Dendritic cell treated with granulocyte-macrophage colony-stimulating factor and Interleukin-4, amounts not matched to agents 40 ng/mL and 50 ng/mL, for 4 days (primary cell): ENCODE results near the gene GM2A.
"Not testable (repeated sequence)": the region's sequence is repeated elsewhere in the genome, so short reads cannot be mapped to it uniquely, and the experiment has no call there.

Experiments
- H3K27ac Mint-ChIP-seq: one replicate; pipeline ENCODE4 v1.8.0; 2022; ENCODE audit warnings: mild to moderate bottlenecking, mixed read lengths
- H3K27me3 Mint-ChIP-seq: one replicate; pipeline ENCODE4 v1.8.0; 2022; ENCODE audit warnings: mild to moderate bottlenecking, mixed read lengths
- H3K36me3 Mint-ChIP-seq: one replicate; pipeline ENCODE4 v1.8.0; 2022; ENCODE audit warnings: low read depth, mixed read lengths
- H3K4me1 Mint-ChIP-seq: one replicate; pipeline ENCODE4 v1.8.0; 2022; ENCODE audit warnings: low read depth, mixed read lengths
- H3K4me3 Mint-ChIP-seq: one replicate; pipeline ENCODE4 v1.8.0; 2022; ENCODE audit warnings: mild to moderate bottlenecking, moderate library complexity, mixed read lengths
- H3K9me3 Mint-ChIP-seq: one replicate; pipeline ENCODE4 v1.8.0; 2022; ENCODE audit warnings: mixed read lengths
- intact Hi-C: fragments of 100-400 bp; cut with micrococcal nuclease; formaldehyde crosslinking; loops from one replicate; pipeline ENCODE4 v1.15.0; 2022

Gene GM2A

DNA sequence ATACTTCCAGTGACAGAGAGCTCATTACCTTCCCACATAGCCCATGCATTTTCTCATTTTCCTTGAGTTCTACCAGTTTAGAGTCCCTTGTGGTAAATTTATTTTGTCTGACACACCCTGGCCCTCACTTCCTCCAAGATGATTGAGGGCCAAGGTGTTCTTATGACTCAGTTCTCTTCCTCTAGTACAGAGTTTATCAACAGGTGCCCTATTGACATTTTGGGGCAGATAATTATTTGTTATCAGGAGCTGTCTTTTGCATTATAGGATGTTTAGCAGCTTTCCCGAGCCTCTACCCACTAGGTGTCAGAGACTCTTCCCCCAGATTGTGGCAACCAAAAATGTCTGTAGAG is 43.5 kb downstream of the GM2A start:
- Mint-ChIP-seq H3K27ac (no peak overlapping the region), H3K4me1 (peaks cover 22% of the 10 kb centered on the region), H3K9me3 (peaks cover 4% of the 10 kb centered on the region), H3K27me3 (peaks cover 6% of the 10 kb centered on the region), H3K36me3 (no peaks in the 10 kb centered on the region), H3K4me3 (no peak overlapping the region)
- intact Hi-C loops: loop anchor here (5.0 kb wide), 1 partner anchor 54 kb away; no protein-coding TSS in a partner anchor

DNA sequence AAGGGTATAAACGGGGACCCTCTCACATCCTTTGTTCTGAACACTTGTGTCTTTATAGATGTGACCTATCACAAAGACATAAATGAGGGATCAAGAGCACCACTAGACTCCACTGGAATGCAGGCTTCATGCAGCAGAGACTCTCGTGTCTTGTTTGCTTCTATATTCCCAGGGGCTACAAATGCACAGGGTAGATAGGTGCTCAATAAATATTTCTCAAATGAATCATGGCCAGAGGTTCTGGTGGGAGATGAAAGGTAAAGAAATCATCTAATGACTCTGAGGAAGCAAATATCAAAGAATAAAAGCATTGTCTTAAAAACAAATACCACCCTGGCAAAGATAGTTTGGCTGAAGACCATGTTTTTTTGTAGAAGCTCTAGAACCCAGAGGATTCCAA is 44.0 kb downstream of the GM2A start:
- H3K36me3 Mint-ChIP-seq: no peaks in the 10 kb centered on the region
- no peaks in the 10 kb centered on the region for H3K9me3 Mint-ChIP-seq
- intact Hi-C loops: loop anchor here (5.0 kb wide), 1 partner anchor 55 kb away; no protein-coding TSS in a partner anchor
- H3K27me3 Mint-ChIP-seq: peaks cover 9% of the 10 kb centered on the region
- no peak overlapping the region for H3K27ac Mint-ChIP-seq
- peaks cover 22% of the 10 kb centered on the region for H3K4me1 Mint-ChIP-seq
- H3K4me3 Mint-ChIP-seq: no peak overlapping the region

DNA sequence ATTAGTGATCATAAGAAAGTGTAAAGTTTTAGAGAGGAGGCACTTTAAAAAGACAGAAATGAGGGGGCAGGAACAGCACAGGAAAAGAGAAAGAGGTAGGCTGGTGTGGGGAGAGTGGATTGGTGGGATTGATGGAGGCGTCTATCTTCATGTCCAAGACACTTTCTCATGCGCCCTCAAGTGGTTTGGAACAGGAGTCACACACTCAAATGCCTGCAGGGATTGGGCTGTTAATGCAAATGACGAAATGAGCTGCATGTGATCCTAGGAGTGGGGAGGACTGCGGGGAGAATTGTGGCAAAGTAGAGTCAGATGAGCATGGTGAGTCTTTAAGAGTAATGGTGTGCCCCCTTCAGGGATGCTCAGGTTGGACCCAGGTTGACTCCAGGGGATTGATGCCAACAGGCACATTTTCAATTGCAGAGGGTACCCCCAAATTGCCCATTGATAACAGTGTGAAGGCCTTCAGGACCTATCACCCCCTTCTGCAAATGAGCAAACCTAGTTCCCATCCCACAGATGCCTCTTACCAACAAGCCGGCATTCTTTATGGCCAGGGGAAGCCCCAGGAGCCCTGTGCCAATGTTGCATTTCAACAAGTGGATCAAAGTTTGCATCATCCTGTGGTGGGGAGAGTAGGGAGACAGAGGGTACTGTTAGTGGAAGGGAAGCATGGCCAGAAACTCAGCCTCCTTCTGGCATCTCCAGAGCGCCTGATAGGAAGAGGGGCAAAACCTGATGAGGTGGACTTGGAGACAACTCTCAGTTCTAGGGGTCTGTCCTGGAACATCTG is 45.3 kb downstream of the GM2A start:
- Mint-ChIP-seq H3K4me3 (no peak overlapping the region), H3K9me3 (no peaks in the 10 kb centered on the region), H3K36me3 (no peaks in the 10 kb centered on the region), H3K27me3 (peaks cover 15% of the 10 kb centered on the region), H3K4me1 (peaks cover 22% of the 10 kb centered on the region), H3K27ac (no peak overlapping the region)
- intact Hi-C loops: loop anchor here (5.0 kb wide), 1 partner anchor 56 kb away; no protein-coding TSS in a partner anchor

DNA sequence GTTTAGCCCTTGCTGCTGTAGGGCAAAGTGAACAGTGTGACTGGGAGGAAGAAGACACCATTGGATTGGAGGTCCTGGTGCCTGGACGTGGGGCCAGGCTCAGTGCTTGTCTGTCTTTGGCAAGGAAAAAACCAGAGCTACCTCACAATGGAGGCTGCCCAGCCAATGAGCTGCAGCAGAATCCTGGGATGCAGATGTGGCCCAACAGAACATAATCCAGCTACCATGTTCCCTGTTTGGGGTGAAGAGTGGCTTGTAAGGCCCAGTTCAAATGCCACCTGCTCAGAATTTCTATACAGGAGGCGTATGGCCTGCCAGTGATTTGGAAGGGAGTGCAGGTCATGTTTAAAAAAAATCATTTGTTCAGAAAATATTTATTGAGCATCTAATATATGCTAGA is 50.7 kb downstream of the GM2A start, which contains the start of gene SLC36A3:
SLC36A3 (minus strand) TSS at position 101 of the 400 bp plus-strand sequence. CDS start 412 bp downstream, outside the sequence.
- intact Hi-C loops: no loop called here
- H3K27me3 Mint-ChIP-seq: peaks cover 37% of the 10 kb centered on the region
- no peaks in the 10 kb centered on the region for H3K36me3 Mint-ChIP-seq
- H3K4me1 Mint-ChIP-seq: no peaks in the 10 kb centered on the region
- no peaks in the 10 kb centered on the region for H3K9me3 Mint-ChIP-seq
- no peak within 1 kb of the TSS for H3K4me3 Mint-ChIP-seq
- H3K27ac Mint-ChIP-seq: no peak within 1 kb of the TSS

DNA sequence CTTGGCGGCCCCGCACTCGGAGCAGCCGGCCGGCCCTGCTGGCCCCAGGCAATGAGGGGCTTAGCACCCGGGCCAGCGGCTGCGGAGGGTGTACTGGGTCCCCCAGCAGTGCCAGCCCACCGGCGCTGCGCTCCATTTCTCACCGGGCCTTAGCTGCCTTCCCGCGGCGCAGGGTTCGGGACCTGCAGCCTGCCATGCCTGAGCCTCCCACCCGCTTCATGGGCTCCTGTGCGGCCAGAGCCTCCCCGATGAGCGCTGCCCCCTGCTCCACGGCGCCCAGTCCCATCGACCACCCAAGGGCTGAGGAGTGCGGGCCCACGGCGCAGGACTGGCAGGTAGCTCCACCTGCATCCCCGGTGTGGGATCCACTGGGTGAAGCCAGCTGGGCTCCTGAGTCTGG is 56.3 kb downstream of the GM2A start:
- H3K27ac Mint-ChIP-seq, intact Hi-C loops, H3K4me1 Mint-ChIP-seq, H3K36me3 Mint-ChIP-seq, H3K4me3 Mint-ChIP-seq: not testable (repeated sequence)
- H3K27me3 Mint-ChIP-seq: peaks cover 24% of the 10 kb centered on the region
- H3K9me3 Mint-ChIP-seq: peaks cover 21% of the 10 kb centered on the region

DNA sequence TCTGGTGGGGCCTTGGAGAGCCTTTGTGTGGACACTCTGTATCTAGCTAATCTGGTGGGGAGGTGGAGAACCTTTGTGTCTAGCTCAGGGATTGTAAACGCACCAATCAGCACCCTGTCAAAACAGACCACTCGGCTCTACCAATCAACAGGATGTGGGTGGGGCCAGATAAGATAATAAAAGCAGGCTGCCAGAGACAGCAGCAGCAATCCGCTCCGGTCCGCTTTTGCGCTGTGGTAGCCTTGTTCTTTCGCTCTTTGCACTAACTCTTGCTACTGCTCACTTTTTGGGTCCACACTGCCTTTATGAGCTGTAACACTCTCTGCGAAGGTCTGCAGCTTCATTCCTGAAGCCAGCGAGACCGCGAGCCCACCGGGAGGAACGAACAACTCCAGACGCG is 56.8 kb downstream of the GM2A start:
- H3K9me3 Mint-ChIP-seq: peaks cover 21% of the 10 kb centered on the region
- H3K27me3 Mint-ChIP-seq: peaks cover 27% of the 10 kb centered on the region
- not testable (repeated sequence) for H3K4me1 Mint-ChIP-seq, H3K27ac Mint-ChIP-seq, H3K4me3 Mint-ChIP-seq, H3K36me3 Mint-ChIP-seq
- intact Hi-C loops: loop anchor here (10.0 kb wide), 1 partner anchor 195 kb away; no protein-coding TSS in a partner anchor

DNA sequence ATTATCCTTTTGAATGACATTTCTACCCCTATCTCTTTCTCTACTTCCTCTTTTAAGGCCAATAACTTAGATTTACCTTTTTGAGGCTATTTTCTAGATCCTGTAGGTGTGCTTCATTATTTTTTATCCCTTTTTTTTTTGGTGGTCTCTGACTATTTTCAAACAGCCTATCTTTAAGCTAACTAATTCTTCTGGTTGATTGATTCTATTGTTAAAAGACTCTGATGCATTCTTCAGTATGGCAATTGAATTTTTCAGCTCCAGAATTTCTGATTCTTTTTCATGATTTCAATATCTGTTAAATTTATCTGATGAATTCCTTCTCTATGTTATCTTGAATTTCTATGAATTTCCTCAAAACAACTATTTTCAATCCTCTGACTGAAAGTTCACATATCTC is 57.9 kb downstream of the GM2A start:
- Mint-ChIP-seq H3K36me3 (no peaks in the 10 kb centered on the region), H3K9me3 (peaks cover 21% of the 10 kb centered on the region), H3K4me3 (no peak overlapping the region), H3K27me3 (peaks cover 23% of the 10 kb centered on the region), H3K27ac (no peak overlapping the region), H3K4me1 (no peaks in the 10 kb centered on the region)
- intact Hi-C loops: loop anchor here (10.0 kb wide), 1 partner anchor 194 kb away; no protein-coding TSS in a partner anchor

DNA sequence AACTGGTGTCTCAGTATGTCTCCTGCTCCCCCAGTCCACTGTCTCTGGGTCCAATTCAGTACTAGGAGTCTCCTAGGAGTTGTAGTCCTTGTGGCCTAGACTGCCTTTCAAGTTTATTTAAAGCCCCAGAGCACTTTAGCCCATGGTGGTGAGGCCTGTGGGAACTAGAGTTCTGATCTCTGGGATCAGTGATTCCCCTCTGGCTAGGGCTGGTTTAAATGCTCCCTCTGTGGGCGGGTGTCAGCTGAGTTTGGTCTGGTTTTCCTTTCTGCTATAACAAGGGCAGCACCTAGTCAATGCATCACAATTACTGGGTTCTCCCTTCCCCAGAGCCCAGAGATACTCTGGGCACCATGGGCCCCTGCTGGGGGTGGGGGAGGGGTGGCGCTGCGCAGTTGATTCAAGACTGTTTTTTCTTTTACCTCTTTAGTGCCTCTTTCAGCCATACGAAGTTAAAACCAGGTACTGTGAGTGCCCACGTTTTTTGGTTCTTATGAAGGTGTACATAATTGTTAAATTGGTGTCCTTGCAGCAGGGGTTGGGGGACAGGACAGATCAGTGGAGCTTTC is 59.9 kb downstream of the GM2A start:
- no peak overlapping the region for H3K4me3 Mint-ChIP-seq
- H3K4me1 Mint-ChIP-seq: no peaks in the 10 kb centered on the region
- peaks cover 21% of the 10 kb centered on the region for H3K9me3 Mint-ChIP-seq
- no peak overlapping the region for H3K27ac Mint-ChIP-seq
- intact Hi-C loops: loop anchor here (10.0 kb wide), 1 partner anchor 192 kb away; no protein-coding TSS in a partner anchor
- no peaks in the 10 kb centered on the region for H3K36me3 Mint-ChIP-seq
- H3K27me3 Mint-ChIP-seq: peaks cover 13% of the 10 kb centered on the region

DNA sequence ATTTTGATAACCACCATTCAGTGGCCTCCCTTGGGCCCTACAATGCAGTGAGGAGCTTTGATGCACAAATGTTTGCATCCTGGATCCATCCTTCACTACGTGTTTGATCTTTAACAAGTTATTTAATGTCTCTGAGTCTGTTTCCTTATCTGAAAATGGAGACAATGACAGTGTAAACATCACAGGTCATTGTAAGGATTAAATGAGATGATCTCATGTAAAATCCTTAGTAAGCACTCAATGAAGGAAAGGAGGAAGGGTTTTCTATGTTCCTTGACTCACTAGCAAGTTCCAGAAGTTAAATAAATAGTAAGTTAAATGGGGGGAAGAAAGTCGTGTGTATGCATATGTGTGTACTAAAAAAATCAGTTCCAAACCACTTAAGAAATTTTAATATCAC is 60.4 kb downstream of the GM2A start:
- intact Hi-C loops: loop anchor here (10.0 kb wide), 1 partner anchor 191 kb away; no protein-coding TSS in a partner anchor
- Mint-ChIP-seq H3K36me3 (no peaks in the 10 kb centered on the region), H3K9me3 (peaks cover 21% of the 10 kb centered on the region)

DNA sequence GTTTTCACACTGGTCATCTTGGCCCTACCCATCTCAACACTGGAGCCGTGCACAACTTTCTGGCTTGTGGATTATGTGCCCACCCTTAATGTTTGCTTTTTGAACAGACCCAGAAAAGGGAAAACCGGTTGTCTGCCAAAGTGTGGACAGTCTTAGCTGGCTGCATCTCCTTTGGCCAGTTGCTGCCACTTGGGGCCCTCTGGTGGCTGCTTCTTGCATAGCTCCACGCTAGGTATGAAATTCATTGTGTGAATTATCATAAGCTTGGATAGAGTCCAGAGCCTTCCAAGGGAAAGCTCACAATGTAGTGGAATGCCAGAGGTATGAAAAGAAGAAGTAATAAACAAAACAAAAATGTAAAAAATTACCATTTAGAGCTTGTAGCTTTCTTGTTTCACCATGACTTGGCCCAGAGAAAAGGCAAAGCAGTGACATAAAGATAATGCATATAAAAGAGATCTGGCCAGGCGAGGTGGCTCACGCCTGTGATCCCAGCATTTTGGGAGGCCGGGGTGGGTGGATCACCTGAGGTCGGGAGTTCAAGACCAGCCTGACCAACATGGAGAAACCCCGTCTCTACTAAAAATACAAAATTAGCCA is 63.1 kb downstream of the GM2A start:
- no peak overlapping the region for H3K4me3 Mint-ChIP-seq
- peaks cover 6% of the 10 kb centered on the region for H3K9me3 Mint-ChIP-seq
- intact Hi-C loops: loop anchor here (10.0 kb wide), 1 partner anchor 189 kb away; no protein-coding TSS in a partner anchor
- no peaks in the 10 kb centered on the region for H3K4me1 Mint-ChIP-seq
- H3K27ac Mint-ChIP-seq: no peak overlapping the region
- H3K27me3 Mint-ChIP-seq: peaks cover 7% of the 10 kb centered on the region
- no peaks in the 10 kb centered on the region for H3K36me3 Mint-ChIP-seq

More for the DNA sequence above, 60.4 kb downstream of the GM2A start:
- Mint-ChIP-seq H3K27ac (no peak overlapping the region), H3K4me1 (no peaks in the 10 kb centered on the region), H3K27me3 (peaks cover 13% of the 10 kb centered on the region), H3K4me3 (no peak overlapping the region)

DNA sequence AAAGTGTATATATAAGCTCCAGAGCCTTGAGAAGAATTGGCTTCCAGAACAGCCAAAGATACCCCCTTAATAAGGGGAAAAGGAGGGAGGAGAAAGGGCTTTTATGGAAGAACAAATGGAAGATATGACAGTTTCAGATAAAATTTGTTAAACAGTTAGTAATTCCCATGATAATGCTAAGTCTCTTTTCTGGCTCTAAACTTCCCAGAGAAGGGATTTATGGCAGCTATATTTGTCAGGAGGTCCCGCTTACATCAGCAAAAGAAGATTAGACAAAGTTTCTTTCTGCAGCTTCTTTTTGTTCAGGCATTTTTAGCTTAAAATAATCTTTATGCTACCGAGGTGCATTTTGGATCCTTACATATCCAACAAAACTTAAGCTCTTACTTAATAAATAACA is 64.9 kb downstream of the GM2A start:
- Mint-ChIP-seq H3K4me3 (no peak overlapping the region), H3K9me3 (no peaks in the 10 kb centered on the region), H3K36me3 (no peaks in the 10 kb centered on the region), H3K27ac (no peak overlapping the region), H3K27me3 (peaks cover 7% of the 10 kb centered on the region), H3K4me1 (no peaks in the 10 kb centered on the region)
- intact Hi-C loops: loop anchor here (10.0 kb wide), 1 partner anchor 187 kb away; no protein-coding TSS in a partner anchor

DNA sequence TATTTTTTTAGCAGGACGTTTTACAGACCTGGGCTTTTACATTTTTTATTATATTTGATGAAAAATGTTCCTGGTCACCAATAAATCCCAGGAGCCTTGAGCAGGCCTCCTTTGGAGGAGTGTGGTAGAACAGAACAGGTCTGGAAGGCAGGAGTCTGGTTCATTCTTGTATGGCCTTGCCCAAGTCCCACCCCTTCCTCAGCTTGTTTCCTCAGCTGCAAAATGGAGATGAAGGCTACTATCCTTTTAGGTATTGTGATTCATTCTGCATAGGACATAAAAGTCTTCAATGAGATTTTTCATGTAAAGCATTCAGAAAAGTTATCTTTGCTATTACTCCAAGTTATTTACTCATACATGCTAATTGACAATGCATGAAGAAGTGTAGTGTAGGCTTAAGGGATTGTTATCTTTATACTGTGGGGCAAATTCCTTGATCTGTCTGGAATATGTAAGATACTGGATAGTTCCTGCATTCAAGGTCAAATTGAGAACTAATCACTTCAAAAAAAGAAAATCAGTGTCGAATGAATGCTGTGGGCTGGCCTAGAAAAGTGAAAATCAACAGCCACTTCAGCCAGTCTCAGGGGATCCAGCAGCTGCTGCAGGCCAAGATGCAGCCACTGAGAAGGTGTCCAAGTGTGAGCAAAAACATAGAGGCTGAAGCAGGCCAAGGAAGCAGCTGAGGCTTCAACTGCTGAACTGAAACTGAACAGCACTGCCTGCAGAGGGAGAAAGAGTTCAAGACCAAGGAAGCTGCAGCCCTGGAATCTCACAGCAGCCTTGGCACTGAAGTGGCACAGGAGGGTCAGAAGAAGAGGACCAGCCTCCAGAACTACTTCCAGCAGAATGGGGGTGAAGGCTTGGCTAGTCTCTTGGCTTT is 66.1 kb downstream of the GM2A start:
- Mint-ChIP-seq H3K27ac (no peak overlapping the region), H3K4me1 (no peaks in the 10 kb centered on the region), H3K4me3 (no peak overlapping the region), H3K9me3 (no peaks in the 10 kb centered on the region), H3K36me3 (no peaks in the 10 kb centered on the region), H3K27me3 (peaks cover 8% of the 10 kb centered on the region)
- intact Hi-C loops: loop anchor here (10.0 kb wide), 1 partner anchor 186 kb away; no protein-coding TSS in a partner anchor
